A549 (cell line): ENCODE data around the gene AKAP6. TPM values are rescaled to one million over a fixed set of nuclear protein-coding genes. Genes with fewer than 3 reads are reported as not detected.

Experiments used
- ATAC-seq, 2 experiments: fragments of 200-7000 bp in 1 of 2; fragments of >200 bp in 1 of 2; cut with Nextera tagmentation in 1 of 2; cut with Tn5 transposase in 1 of 2; 3 replicates each; pipeline versions ENCODE4 v1.8.0 to v1.9.1; 2018 to 2020; ENCODE audit warnings: mild to moderate bottlenecking in 1 of 2, moderate library complexity in 1 of 2
- CTCF ChIA-PET: fragments of 300-600 bp; sonication (Branson Sonifier 250); formaldehyde crosslinking; extraction: SDS; loops from one replicate; lab custom pipeline; 2021; ENCODE audit warnings: antibody characterized with exemption, inconsistent platforms; lab: Yijun Ruan, JAX
- POLR2A ChIA-PET: fragments of 350-600 bp; formaldehyde crosslinking; extraction: SDS; loops from one replicate; lab custom pipeline; 2021; ENCODE audit warnings: antibody characterized with exemption, inconsistent platforms; lab: Yijun Ruan, JAX
- DNase-seq, 2 experiments: peaks; one replicate each; pipeline versions ENCODE4 v3.0.0 to v3.0.0-alpha.2; 2011 to 2016; ENCODE audit warnings: low read depth in 1 of 2, low spot score in 1 of 2
- FAIRE-seq: peaks from 2 replicates; lab custom pipeline; 2011; peaks lifted over from hg19 to GRCh38; lab: Jason Lieb, UNC
- H3K27ac ChIP-seq, 2 experiments: fragments of >200 bp; sonication (Bioruptor Twin); formaldehyde crosslinking; 3 replicates each; pipeline ENCODE4 v1.5.1; 2016 to 2017
- H3K4me1 ChIP-seq: fragments of >200 bp; sonication (Bioruptor Twin); formaldehyde crosslinking; 3 replicates; pipeline ENCODE4 v1.6.1; 2016
- H3K4me2 ChIP-seq: fragments of >200 bp; sonication (Bioruptor Twin); formaldehyde crosslinking; 3 replicates; pipeline ENCODE4 v1.6.1; 2016
- H3K4me3 ChIP-seq: fragments of >200 bp; sonication (Bioruptor Twin); formaldehyde crosslinking; 3 replicates; pipeline ENCODE4 v1.5.1; 2016
- H3K9me3 ChIP-seq: fragments of >200 bp; sonication (Bioruptor Twin); formaldehyde crosslinking; 3 replicates; pipeline ENCODE4 v1.6.1; 2016
- CHD2 ChIP-seq: fragments of 150-350 bp; IDR thresholded peaks from 2 replicates; pipeline ENCODE4 v1.6.1; 2014; ENCODE audit warnings: low read length; ENCODE audit not compliant: partially characterized antibody
- EHF ChIP-seq: fragments of 250-450 bp; sonication (Bioruptor Pico); IDR thresholded peaks from 2 replicates; pipeline ENCODE4 v1.5.0; 2020; ENCODE audit warnings: mild to moderate bottlenecking
- EHMT2 ChIP-seq: fragments of 200-600 bp; sonication (generic); IDR thresholded peaks from 2 replicates; pipeline ENCODE4 v1.6.1; 2016; ENCODE audit warnings: antibody characterized with exemption, low read depth, mild to moderate bottlenecking, moderate library complexity
- ESRRA ChIP-seq: fragments of 150-350 bp; IDR thresholded peaks from 2 replicates; pipeline ENCODE4 v1.6.1; 2014; ENCODE audit warnings: mild to moderate bottlenecking, low read length, borderline replicate concordance
- FOXS1 ChIP-seq: fragments of 250-450 bp; sonication (Bioruptor Pico); IDR thresholded peaks from 2 replicates; pipeline ENCODE4 v1.5.0; 2020; ENCODE audit warnings: mild to moderate bottlenecking, moderate library complexity
- HDAC2 ChIP-seq: fragments of 200-600 bp; sonication (generic); IDR thresholded peaks from 2 replicates; pipeline ENCODE4 v1.6.1; 2016
- HOXA7 ChIP-seq: fragments of 250-450 bp; sonication (Bioruptor Pico); IDR thresholded peaks from 2 replicates; pipeline ENCODE4 v1.5.0; 2020; ENCODE audit warnings: mild to moderate bottlenecking, moderate library complexity
- HOXB13 ChIP-seq: fragments of 250-450 bp; sonication (Bioruptor Pico); IDR thresholded peaks from 2 replicates; pipeline ENCODE4 v1.5.0; 2020; ENCODE audit warnings: low read depth, mild to moderate bottlenecking, moderate library complexity
- KDM1A ChIP-seq: fragments of 200-600 bp; sonication (generic); IDR thresholded peaks from 2 replicates; pipeline ENCODE4 v1.6.1; 2016; ENCODE audit warnings: low read depth, mild to moderate bottlenecking
- MAZ ChIP-seq: fragments of 150-350 bp; IDR thresholded peaks from 2 replicates; pipeline ENCODE4 v1.6.1; 2014; ENCODE audit warnings: antibody characterized with exemption, low read depth, low read length, borderline replicate concordance
- MYC ChIP-seq: IDR thresholded peaks from 2 replicates; pipeline ENCODE4 v1.6.1; 2012; ENCODE audit warnings: mild to moderate bottlenecking, inconsistent platforms, low read length, improper control_type of control experiment, borderline replicate concordance
- NFE2L2 ChIP-seq: fragments of 150-350 bp; conservative IDR thresholded peaks from 2 replicates; pipeline ENCODE4 v1.6.1; 2014; ENCODE audit warnings: low read length
- NPAS2 ChIP-seq: fragments of 250-450 bp; sonication (Bioruptor Pico); IDR thresholded peaks from 2 replicates; pipeline ENCODE4 v1.8.0; 2022; ENCODE audit warnings: mild to moderate bottlenecking, moderate library complexity, borderline replicate concordance
- PHF8 ChIP-seq: fragments of 200-600 bp; sonication (generic); IDR thresholded peaks from 2 replicates; pipeline ENCODE4 v1.6.1; 2016; ENCODE audit warnings: low read depth, mild to moderate bottlenecking, antibody characterized with exemption, moderate library complexity, borderline replicate concordance
- POLR2AphosphoS2 ChIP-seq: conservative IDR thresholded peaks from 2 replicates; pipeline ENCODE4 v1.6.1; 2012; ENCODE audit warnings: low read length, improper control_type of control experiment, inconsistent platforms
- RAD21 ChIP-seq, 2 experiments: fragments of >200 bp in 1 of 2; sonication (Bioruptor Twin) in 1 of 2; formaldehyde crosslinking in 1 of 2; IDR thresholded peaks in 1 of 2; conservative IDR thresholded peaks in 1 of 2; 2 replicates in 1 of 2; 3 replicates in 1 of 2; pipeline ENCODE4 v1.6.1; 2012 to 2018; ENCODE audit warnings: inconsistent platforms in 1 of 2
- RARB ChIP-seq: fragments of 250-450 bp; sonication (Bioruptor Pico); IDR thresholded peaks from 2 replicates; pipeline ENCODE4 v1.8.0; 2021; ENCODE audit warnings: mild to moderate bottlenecking, moderate library complexity
- RFX5 ChIP-seq: fragments of 450-650 bp; IDR thresholded peaks from 2 replicates; pipeline ENCODE4 v1.7.1; 2014; ENCODE audit warnings: antibody characterized with exemption, mild to moderate bottlenecking, moderate library complexity
- SMC3 ChIP-seq: fragments of >200 bp; sonication (Bioruptor Twin); formaldehyde crosslinking; IDR thresholded peaks from 3 replicates; pipeline ENCODE4 v1.6.1; 2018; ENCODE audit warnings: inconsistent platforms
- ZFP36 ChIP-seq: fragments of 450-650 bp; IDR thresholded peaks from 2 replicates; pipeline ENCODE4 v1.6.1; 2014; ENCODE audit warnings: borderline replicate concordance; ENCODE audit not compliant: partially characterized antibody
- ZNF302 ChIP-seq: fragments of 250-450 bp; sonication (Bioruptor Pico); IDR thresholded peaks from 2 replicates; pipeline ENCODE4 v1.9.0; 2021; ENCODE audit warnings: inconsistent platforms, mild to moderate bottlenecking, moderate library complexity
- ZSCAN20 ChIP-seq: fragments of 250-450 bp; sonication (Bioruptor Pico); IDR thresholded peaks from 2 replicates; pipeline ENCODE4 v1.8.0; 2022; ENCODE audit warnings: mild to moderate bottlenecking, moderate library complexity
- WGBS: methylation state at CpG from one replicate; pipeline ENCODE4 v1.1.6; 2017; ENCODE audit errors: missing lambda C conversion rate; 5-methylcytosine and 5-hydroxymethylcytosine counted together
- polyA plus RNA-seq, 4 experiments: library from polyadenylated mRNA; depleted of rRNA in 3 of 4; stranded (reverse); fragments of >200 nt; fragmentation: RNase III in 1 of 4; extraction: RNeasy Plus Mini Kit Qiagen cat#74134 plus additional on column Dnase treatment in 1 of 4; gene quantifications; 2 replicates in 3 of 4; 3 replicates in 1 of 4; pipeline ENCODE4 v1.2.3, GENCODE V29; 2011 to 2017
- TF ChIP-seq, protein P1 (sequence below): fragments of 450-650 bp; IDR thresholded peaks from 2 replicates; pipeline ENCODE4 v1.6.1; 2014; ENCODE audit warnings: antibody characterized with exemption
- TF ChIP-seq, protein P2 (sequence below): fragments of 150-350 bp; IDR thresholded peaks from 2 replicates; pipeline ENCODE4 v1.6.1; 2014; ENCODE audit warnings: low read depth, mild to moderate bottlenecking, low read length
- TF ChIP-seq, protein P3 (sequence below): fragments of >200 bp; sonication (Bioruptor Twin); formaldehyde crosslinking; IDR thresholded peaks from 3 replicates; pipeline ENCODE4 v1.5.1; 2016

AKAP6 gene
- polyA plus RNA-seq, 2 of the 4 experiments (the other 2 are of a cell fraction), result 0.27 to 1.9 TPM

DNA sequence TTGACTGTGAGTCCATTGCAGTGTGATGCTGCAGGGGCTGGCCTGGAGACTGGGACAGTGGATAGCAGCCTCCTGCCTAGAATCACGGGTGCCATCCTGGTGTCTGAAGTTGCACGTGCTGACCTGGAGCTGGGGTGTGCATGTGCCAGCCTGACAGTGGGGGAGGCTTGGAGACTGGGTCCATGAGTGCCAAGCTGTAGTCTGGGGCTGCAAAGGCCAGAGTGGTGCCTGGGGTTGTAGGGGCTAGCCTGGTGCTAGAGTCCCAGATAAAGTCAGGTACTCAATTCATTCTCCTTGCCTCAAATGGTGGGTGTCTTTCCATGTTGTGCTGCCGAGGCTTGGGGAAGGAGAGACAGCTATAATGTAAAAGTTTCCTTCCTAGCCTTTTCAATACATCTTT, 427.7 kb downstream of the AKAP6 start:
- ChIA-PET CTCF (no interaction called here), POLR2A (no interaction called here)
- no peaks in the 10 kb centered on the region for H3K4me1 ChIP-seq
- DNase-seq, result no peak
- ATAC-seq, result no peak
- WGBS, result 0% methylated on average over 1 of the region's 3 CpGs
- no peak for FAIRE-seq
- TF ChIP-seq PHF8, result no peak
- no peak for TF ChIP-seq HOXB13 (CRISPR knock-in tag)
- no peak for TF ChIP-seq RARB
- no peak for TF ChIP-seq RAD21 (conservative IDR thresholded peaks at IDR 0.05 in 1 of 2, IDR thresholded peaks at IDR 0.05 in 1 of 2)
- TF ChIP-seq HOXA7, result no peak
- TF ChIP-seq CHD2, result no peak
- TF ChIP-seq MAZ, result no peak
- TF ChIP-seq ZNF302 (CRISPR knock-in tag), result no peak
- TF ChIP-seq HDAC2, result no peak
- no peak for TF ChIP-seq KDM1A
- no peak for TF ChIP-seq SMC3
- no peak for TF ChIP-seq ZSCAN20 (CRISPR knock-in tag)
- TF ChIP-seq, protein P1, sequence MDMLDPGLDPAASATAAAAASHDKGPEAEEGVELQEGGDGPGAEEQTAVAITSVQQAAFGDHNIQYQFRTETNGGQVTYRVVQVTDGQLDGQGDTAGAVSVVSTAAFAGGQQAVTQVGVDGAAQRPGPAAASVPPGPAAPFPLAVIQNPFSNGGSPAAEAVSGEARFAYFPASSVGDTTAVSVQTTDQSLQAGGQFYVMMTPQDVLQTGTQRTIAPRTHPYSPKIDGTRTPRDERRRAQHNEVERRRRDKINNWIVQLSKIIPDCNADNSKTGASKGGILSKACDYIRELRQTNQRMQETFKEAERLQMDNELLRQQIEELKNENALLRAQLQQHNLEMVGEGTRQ, result no peak
- TF ChIP-seq ZFP36, result no peak
- no peak for TF ChIP-seq NFE2L2
- TF ChIP-seq ESRRA, result no peak
- no peak for TF ChIP-seq POLR2AphosphoS2
- TF ChIP-seq, protein P2, sequence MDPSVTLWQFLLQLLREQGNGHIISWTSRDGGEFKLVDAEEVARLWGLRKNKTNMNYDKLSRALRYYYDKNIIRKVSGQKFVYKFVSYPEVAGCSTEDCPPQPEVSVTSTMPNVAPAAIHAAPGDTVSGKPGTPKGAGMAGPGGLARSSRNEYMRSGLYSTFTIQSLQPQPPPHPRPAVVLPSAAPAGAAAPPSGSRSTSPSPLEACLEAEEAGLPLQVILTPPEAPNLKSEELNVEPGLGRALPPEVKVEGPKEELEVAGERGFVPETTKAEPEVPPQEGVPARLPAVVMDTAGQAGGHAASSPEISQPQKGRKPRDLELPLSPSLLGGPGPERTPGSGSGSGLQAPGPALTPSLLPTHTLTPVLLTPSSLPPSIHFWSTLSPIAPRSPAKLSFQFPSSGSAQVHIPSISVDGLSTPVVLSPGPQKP, result no peak
- no peak for TF ChIP-seq EHF (CRISPR knock-in tag)
- TF ChIP-seq FOXS1 (CRISPR knock-in tag), result no peak
- no peak overlapping the region for H3K27ac ChIP-seq
- no peaks in the 10 kb centered on the region; the same call in 2 of the 3 replicates for H3K9me3 ChIP-seq
- H3K4me3 ChIP-seq, result no peak overlapping the region
- no peak overlapping the region for H3K4me2 ChIP-seq

DNA sequence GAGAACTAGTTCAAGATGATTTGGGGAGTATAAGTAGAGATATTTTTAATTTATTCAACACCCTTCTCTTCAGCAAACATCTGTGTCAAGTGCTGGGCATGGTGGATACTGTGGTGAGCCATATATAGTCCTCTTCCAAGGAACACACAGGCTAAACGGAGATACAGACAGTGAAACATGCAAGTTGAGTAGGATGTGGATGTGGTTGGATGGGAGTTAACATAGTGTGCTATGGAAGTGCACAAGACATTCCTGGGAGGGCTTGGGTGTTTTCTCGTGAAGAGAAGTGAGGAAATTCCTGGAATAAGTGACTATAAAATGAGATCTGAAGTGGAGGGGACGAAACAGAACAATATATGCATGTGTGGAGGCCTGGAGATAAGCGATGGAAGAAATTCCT, 428.5 kb downstream of the AKAP6 start:
- CTCF ChIA-PET, result no interaction called here
- no peak overlapping the region for H3K4me2 ChIP-seq
- H3K4me1 ChIP-seq, result no peaks in the 10 kb centered on the region
- no peak for TF ChIP-seq MYC
- no peak for TF ChIP-seq HDAC2
- no peak for TF ChIP-seq PHF8
- no peak for TF ChIP-seq RAD21 (conservative IDR thresholded peaks at IDR 0.05 in 1 of 2, IDR thresholded peaks at IDR 0.05 in 1 of 2)
- TF ChIP-seq EHMT2, result no peak
- no peak for TF ChIP-seq NPAS2 (CRISPR knock-in tag)
- TF ChIP-seq RFX5, result no peak
- TF ChIP-seq, protein P2, result no peak
- TF ChIP-seq, protein P1, result no peak
- no peak for TF ChIP-seq FOXS1 (CRISPR knock-in tag)
- TF ChIP-seq, protein P3, sequence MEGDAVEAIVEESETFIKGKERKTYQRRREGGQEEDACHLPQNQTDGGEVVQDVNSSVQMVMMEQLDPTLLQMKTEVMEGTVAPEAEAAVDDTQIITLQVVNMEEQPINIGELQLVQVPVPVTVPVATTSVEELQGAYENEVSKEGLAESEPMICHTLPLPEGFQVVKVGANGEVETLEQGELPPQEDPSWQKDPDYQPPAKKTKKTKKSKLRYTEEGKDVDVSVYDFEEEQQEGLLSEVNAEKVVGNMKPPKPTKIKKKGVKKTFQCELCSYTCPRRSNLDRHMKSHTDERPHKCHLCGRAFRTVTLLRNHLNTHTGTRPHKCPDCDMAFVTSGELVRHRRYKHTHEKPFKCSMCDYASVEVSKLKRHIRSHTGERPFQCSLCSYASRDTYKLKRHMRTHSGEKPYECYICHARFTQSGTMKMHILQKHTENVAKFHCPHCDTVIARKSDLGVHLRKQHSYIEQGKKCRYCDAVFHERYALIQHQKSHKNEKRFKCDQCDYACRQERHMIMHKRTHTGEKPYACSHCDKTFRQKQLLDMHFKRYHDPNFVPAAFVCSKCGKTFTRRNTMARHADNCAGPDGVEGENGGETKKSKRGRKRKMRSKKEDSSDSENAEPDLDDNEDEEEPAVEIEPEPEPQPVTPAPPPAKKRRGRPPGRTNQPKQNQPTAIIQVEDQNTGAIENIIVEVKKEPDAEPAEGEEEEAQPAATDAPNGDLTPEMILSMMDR, result no peak
- no peaks in the 10 kb centered on the region; the same call in 2 of the 3 replicates for H3K9me3 ChIP-seq
- FAIRE-seq, result no peak
- DNase-seq, result no peak
- H3K4me3 ChIP-seq, result no peak overlapping the region
- POLR2A ChIA-PET, result no interaction called here
- WGBS, result 8% methylated on average over 4 of the region's 4 CpGs
- H3K27ac ChIP-seq, result no peak overlapping the region
- ATAC-seq, result no peak
